HuH-7 (cell line): ENCODE data around the gene FGD1.

Experiments
- DNase-seq: peaks from one replicate; pipeline ENCODE4 v3.0.0; 2011; ENCODE audit warnings: low spot score

Gene FGD1

DNA sequence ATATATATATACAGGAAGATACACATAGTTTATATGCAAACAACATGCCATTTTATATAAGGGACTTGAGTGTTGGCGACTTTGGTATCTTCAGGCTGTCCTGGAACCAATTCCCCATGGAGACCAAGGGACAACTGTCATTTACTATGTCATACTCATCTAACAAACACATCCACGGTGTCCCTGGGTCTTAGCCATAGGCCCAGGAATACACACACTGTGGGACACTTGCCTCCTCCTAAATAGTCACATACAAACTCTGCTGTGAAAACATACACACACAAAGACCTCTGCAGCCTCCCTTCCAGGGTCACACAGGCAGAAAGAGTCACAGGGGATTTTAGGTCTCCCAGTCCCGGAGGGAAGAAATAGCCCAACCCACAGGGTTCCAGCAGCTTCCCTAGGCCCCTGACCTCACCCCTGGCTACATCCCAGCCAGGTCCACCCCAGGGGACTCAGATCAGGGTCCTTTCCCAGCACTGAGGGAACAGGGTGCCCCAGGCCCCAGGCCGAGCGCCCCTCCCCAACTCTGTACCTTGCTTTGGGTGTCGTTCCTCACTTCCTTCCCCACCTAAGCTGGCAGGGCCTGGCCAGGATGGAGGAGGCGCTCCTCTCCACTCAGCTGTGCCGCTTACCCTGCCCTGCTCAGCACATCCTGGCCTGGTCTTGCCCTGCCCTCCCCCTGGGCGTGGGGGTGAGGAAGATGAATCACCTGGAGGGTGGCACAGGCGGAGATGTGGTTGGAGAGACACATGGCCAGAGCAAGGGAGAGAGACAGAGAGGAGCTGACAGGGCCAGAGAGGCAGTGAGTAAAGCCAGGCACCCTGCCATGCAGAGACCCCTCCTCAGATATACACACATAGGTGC is 21.8 kb downstream of the FGD1 start:
- DNase-seq: no peak

DNA sequence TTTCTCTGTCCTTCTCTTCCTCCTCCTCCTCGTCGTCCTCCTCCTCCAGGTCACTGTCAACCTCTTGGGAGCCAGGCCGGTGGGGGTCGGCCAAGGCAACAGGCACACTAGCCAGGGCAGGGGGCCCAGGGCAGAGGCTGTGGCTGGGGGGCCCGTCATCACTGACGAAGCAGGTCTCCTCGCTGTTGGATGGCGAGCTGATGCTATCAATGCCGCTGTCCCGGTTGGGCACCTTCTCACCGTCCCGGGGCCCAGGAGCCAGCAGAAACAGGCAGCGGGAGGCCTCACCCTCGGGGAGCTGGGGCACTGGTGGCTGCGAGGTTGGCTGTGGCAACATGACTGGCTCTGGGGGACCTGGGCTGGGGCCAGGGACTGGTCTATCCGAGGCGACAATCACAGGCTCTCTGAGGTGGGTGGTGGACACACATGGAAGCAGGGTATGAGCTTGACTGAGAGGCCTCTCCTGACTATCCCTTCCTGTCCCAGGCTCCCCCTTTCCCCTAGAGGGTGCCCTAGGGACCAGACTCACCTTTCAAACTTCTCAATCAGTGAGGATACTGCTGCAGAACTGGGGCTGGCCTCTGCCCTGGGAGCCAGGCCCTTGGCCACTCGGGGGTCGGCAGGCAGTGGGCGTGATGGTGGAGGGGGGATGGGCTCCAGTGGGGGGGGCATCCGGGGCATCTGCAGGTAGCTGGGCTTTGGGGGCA is 25.8 kb downstream of the FGD1 start:
- DNase-seq: no peak

DNA sequence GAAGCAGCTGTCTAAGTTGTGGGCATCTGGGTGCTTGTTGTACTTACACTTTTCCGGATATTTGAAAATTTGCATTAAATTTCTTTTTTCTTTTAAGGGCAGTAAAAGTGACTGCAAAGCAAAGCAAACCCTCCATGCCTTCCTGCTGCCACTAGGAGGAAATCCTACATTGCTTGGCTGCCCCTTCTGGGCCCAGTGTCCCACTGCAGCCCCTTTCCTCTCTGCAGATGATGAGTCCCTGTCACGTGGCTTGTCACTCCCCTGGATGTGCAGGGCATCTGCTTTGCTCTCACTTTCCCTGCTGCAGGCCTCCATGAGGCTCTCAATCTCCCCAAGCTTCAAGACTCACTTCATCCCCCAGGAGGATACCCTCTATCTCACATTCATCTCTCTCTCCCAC is 43.1 kb downstream of the FGD1 start:
- peak; percentile 24 for DNase-seq

DNA sequence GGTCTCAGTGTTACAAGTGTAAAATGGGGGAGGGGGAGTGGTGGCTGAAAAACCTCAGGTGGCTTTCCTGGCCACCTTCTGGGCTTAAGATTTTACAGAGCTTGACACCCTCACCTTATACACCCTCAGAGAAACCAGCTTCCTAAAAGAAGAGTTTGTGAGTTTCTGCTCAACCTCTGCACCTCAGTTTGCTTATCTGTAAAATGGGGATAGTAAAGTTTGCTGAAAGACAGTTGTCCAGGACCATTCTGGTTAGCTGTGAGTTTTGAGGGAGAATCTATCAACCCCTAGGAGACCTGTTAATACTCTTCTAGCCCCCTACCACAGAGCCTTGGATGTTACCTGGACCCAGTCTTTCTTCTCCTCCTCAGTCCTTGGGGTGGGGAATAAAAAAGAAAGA is 46.1 kb downstream of the FGD1 start:
- no peak for DNase-seq

DNA sequence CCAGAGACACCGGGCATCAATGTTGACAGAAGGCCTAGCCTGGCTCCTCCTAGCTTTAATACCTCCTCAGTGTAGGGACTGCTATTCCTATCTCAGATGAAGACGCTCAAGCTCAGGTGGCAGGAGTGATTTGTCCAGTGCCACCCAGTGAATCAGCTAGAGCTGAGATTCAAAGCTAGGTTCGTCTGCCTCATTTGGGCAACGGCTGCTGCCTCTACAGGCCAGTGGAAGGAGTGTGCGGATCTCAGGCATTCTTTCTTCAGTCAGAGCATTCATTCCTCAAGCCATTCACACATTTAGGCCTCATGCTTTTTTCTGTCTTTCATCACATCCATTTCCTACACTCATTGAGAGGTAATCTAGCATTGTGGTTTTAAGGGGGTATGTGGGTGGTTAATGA is 48.6 kb downstream of the FGD1 start:
- peak; percentile 20 for DNase-seq

DNA sequence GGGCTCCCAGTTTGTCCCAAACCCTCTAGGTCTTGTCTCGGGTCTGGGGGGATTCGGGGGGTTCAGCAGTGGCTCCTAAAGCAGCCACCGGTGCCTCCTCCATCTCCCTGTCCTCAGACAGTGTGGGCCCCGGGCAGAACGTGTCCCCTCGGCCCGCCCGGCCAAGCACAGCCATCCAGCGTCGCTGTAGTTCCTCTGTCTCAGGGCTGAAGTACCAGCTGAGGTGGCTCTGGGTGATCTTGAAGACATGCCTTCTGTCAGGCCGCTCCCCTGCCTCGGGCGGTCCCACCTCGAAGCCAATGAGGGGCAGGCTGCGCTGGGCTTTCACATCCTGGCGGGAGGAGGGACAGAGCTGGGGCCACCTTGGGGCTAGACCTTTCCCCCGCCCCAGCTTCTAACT is 50.0 kb downstream of the FGD1 start:
- DNase-seq: no peak

DNA sequence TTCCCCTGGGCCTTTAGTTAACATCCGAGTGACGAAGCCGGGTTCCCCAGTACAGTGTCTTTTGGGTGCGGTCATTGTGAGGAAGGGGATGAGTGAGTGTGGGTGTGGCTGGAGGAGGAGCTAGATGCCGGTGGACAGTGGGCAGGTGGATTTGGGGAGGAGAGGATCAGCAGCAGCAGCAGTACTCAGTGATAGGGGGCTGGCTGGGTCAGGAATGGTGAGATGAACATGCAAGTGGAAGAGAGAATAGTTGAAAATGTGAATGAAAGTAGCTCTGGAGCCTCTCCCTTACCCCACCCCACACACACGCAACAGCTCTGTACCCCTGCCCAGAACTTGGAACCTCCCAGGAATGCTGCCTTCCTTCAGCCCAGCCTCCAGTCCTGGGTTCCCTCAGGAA is 51.3 kb downstream of the FGD1 start:
- no peak for DNase-seq

DNA sequence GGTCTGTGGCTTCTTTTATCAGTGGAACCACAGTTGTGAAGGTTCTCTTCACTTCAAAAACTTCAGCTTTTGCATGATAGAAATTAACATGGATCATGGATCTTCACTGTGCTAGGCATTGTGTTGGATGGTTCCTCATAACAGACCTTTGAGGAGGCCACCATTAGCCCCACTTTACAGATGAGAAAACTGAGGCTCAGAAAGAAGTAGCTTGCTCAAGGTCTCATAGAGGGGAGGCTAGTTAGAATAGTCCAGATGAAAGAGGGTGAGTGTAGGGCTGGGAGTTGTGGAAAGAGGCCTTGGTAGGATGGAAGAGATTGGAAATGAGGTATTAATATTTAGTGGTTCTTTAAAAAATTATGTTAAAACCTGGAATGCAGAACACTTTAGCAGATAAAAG is 53.2 kb downstream of the FGD1 start:
- DNase-seq: no peak

DNA sequence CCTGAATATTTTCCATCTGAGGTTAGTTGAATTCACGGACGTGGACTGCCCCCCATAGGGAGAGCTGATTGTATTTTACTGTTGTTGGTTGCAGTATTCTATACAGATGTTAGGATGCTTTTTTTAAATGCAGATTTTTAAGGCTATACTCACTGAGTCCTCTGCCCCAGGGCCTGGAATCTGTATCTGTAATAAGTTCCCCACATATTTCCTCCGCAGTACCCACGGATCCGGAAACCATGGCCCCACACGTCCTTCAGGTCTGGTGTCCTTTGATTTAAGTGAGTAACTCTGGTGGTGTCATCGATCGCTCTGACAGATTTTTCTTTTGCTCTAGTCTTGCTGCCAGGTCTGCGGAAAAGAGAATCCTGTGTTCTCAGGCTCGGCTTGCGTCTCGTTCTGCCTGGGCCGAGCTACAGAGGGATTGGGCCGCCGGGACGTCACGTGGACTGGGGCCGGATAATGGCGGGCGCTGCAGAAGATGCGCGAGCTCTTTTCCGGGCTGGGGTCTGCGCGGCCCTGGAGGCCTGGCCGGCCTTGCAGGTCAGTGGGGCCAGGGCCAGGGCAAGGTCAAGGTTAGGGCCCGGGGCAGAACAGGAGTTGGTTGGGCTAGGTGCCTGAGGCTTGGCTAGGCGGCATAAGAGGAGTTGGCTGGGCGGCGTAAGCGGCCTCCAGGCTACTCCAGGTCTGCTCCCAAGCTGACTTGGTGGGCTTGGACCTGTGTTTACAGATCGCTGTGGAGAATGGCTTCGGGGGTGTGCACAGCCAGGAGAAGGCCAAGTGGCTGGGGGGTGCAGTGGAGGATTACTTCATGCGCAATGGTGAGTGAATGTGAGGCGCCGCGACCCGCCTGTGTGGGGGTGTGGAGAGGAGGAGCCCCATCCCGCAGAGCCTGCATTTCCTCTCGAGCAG is 55.8 kb downstream of the FGD1 start, which contains the start of gene TSR2:
TSS of gene TSR2 (plus strand) at position 445 of the 912 bp plus-strand sequence. CDS start at position 463, 18 bp downstream.
- peak; percentile 59 for DNase-seq

DNA sequence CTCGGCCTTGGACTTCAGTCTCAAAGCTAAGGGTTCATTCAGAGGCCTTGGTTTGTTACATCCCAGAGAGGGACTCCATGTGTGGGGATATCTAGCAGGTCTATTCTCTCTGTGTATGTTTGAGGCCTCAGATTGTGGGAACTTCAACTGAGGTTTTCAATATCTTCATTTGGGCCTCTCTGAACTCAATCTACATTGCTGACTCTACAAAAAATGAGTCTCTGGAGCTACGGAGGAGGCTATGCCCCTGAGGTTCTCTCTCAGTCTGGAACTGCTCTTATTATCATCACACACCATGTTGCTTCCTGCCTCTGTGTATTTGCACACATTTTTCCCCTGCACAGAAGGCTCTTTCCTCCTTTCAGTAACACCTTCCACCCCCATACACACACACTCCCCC is 60.9 kb downstream of the FGD1 start:
- DNase-seq: no peak

DNA sequence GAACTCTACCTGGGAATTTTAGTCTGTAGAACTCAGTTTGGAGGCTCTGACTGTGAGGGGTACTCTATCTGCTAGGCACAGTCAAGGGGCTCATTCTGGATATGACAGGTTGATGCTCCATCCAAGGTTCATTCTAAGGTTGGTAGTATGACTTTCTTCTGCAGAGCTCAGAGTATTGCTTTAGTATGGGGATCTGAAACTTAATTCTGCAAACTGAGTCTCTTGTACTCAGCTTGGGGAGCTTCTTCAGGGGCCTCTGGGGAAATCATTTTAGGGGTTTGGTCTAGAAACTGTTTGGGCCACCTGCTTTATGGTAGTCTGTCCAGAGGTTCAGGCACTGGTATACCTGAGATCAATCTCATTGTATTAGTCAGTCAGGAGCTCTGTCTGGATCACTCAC is 65.5 kb downstream of the FGD1 start:
- no peak for DNase-seq

DNA sequence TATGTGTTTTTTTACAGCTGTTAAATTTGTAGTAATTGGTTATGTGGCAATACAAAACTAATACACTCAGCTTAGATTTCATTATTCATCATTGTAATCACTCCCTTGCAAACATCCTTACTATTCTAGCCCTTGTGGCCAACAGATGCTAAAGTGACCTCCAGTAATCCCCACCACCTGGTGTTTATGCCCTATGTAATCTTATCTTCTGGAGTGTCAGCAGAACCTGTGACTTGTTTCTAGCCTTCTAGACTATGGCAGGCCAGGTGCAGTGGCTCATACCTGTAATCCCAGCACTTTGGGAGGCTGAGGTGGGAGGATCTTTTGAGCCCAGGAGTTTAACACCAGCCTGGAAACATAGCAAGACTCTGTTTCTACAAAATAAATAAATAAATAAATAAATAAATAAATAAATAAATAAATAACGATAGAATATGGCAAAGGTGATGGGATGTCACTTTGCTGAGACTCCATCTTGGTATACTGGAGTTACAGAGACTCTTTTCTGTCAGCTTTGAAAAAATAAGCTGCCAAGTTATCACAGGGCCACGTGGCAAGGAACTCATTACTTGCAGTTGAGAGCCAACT is 68.1 kb downstream of the FGD1 start:
- DNase-seq: no peak

DNA sequence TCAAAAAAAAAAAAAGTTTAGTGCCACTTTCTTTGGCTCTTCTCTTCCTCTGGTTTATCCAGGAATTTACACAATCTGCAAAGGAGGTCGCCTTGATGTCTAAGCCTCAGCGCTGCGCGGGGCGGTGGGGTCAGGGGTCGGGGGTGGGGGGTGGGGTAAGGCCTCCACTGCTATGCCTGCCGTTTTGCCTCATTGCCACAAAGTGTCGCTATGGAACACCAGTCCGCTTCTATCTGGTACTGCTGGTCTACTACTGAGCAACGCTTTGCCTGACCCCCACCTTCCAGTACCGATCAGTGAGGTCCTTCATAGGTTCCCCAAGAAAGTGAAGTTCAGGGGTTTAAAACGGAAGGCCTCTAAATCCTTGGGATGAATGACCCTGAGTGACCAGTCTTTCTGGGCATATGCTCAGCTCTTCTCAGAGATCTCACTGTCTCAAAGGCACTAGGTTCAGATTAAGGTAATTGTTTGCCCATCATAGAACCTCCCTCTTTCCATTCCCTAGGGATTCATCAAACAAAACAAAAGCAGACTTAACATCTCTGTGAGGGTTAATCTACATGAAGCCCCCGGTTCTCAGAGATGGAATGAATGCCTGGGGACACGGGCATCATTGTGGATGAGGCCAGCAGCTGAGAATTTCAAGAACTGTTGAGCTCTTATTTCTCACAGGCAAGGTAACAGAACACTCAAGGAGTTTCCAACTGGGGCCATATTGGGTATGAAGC is 72.7 kb downstream of the FGD1 start:
- DNase-seq: peak; percentile 32

DNA sequence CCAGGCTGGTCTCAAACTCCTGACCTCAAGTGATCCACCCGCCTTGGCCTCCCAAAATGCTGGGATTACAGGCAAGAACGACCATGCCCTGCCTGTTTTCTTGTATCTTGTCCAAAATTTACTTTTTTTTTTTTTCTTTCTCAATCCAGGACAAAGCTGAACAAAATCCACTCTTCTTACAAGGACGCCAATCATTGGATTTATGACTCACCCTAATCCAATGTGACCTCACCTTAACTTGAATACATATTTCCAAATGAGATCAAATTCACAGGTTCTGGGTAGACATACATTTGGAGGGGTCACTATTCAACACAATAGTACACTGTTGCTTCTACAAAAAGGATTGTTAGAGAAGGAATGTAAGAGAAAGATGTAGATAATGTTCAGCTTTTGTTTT is 73.9 kb downstream of the FGD1 start:
- DNase-seq: no peak

DNA sequence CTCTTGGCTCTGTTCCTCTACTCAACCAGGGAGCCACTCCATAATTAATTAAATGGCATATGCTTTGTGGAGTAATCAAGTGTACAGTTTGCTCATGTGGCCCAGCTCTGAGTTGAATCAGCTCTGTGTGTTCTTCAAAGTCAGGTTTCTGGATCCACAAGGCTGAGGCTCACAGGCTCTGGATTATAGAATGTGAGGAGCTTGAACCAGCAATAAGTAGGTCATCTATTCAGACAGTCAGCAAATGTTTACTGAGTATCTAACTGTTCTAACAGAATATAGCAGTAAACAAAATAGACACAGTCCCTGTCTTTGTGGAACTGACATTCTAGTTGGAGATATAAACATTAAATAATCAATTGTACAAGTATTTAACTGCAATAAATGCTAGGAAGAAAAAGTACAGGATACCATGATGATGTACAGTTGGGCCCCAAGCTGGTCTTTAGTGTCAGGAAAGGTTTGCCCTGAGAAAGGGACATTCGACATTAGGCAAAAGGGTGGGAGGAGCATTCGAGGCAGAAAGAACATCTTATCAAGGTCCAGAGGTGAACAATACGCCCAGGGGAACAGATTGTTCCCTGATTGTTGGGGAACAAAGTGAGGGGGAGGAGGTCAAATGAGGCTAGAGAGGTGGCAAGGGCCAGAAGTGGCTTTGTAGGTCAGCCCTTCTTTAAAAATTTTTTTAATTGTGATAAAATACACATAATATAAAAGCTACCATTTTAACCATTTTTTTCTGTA is 76.3 kb downstream of the FGD1 start:
- DNase-seq: no peak

DNA sequence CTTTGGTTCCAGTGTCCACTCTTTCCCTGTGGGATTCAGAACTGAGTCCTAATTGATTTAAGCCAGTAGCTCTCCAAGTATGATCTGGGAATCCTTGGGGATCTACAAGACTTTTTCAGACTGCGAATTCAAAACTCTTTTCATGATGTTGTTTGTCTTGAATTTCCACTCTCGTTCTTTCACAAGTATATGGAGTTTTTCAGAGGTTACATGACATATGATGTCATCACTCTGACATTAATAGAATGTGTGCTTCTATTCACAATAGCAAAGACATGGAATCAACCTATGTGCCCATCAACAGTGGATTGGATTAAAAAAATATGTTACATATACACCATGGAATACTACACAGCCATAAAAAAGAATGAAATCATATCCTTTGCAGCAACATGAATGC is 79.1 kb downstream of the FGD1 start:
- DNase-seq: no peak

DNA sequence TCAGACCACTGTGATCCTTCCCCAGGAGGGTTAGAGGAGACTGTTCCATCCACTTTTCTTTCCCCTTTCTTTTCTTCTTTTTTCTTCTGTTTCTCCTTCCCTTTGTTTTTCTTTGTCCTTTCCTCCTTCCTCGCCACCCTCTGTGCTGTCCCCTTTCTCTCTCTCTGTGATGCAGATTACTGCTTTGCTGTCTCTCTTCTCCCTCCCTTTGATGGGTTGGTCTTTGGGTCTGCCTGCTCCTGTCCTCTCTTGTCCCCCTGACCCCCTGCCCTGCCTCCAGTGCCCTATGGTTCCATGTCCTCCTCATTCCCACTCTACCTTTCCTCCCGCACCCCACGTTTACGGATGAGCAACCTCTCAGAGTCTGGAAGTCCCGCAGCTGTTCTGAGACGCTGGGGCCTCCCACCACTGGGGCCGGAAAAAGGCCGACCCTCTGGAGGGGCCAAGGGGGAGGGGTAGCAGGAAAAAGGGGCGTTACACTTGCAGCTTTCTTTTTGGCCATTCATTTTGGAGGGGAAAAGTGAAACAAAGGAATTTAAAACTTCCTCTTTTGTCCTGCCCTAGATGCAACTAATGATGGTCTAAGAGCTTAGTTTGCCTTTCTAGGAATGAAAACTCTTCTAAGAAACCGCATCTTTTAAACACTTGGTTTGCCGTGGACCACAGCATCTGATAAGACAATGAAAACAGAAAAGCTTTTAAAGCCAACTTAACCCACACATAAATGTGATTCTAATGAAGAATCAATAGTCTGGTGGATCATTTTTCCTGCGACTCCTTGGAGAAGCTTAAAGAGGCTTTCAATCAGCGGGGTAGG is 80.3 kb downstream of the FGD1 start:
- no peak for DNase-seq

DNA sequence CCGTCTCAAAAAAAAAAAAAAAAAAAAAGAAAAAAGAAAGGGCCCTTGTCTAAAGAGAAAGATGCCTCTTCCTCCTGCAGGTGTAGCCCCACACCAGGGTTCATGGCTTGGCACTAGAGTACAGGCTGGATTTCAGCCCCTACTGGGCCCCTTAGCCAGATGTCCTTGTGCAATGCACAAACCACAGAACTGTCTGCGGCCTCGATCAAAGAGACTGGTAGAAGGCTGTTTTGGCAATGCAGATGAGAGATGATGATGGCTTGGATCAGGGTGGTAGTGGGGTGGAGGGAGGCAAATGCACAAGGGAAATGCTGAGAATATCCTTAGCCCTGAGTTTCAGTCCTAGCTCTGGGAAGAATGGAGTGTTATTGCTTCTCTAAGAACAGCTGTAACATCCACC is 82.3 kb downstream of the FGD1 start:
- DNase-seq: no peak

DNA sequence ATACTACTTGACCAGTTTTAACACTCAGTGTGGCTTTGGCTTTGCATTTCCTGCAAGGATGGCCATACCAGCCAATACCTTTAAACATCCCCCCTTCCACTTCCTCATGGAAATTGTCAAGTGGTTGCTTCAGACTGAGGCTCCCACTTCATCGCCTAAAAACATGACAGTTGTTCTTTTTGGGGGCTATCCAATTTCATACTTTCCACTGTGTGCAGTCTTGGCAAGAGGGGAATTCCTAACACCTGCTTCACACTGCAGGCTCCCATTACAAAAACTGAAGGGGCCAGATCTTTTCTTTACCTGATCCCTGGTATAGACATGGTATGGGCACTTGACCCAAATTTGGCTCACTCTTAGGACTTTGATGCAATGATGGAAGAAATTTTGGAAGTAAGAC is 84.3 kb downstream of the FGD1 start:
- DNase-seq: no peak

DNA sequence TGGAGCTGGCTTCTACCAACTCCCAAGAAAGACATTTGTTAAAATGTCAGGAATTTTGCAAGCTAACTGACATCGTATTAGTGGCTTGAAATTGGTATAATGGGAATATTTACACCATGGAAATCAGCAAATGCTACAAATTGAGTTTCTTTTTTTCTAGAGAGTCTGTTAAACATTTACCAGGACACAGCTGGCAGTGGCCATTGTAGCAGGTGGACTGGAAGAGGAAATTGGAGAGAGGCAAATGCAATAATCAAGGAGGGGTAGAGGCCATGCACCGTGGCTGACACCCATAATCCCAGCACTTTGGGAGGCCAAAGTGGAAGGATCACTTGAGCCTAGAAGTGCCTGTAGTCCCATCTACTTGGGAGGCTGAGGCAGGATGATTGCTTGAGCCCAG is 88.8 kb downstream of the FGD1 start:
- DNase-seq: no peak
